H9 (cell line): Measurements from ENCODE around the gene GLYAT. TPM values are rescaled to one million over a fixed set of nuclear protein-coding genes. Genes with fewer than 3 reads are reported as not detected.

Experiments used
- DNase-seq: peaks from one replicate; pipeline ENCODE4 v3.0.0-alpha.2; 2017
- H2AFZ ChIP-seq: one replicate; pipeline ENCODE4 v1.6.1; 2013; ENCODE audit warnings: mild to moderate bottlenecking, low read length, control low read depth, moderate library complexity
- H2AK5ac ChIP-seq: 2 replicates; pipeline ENCODE4 v1.6.1; 2013; ENCODE audit warnings: low read length, control low read depth, mixed read lengths; ENCODE audit not compliant: insufficient read length
- H2BK120ac ChIP-seq: one replicate; pipeline ENCODE4 v1.6.1; 2013; ENCODE audit warnings: low read depth, mild to moderate bottlenecking, low read length, control low read depth, inconsistent platforms; ENCODE audit not compliant: poor library complexity, severe bottlenecking
- H2BK12ac ChIP-seq: 2 replicates; pipeline ENCODE4 v1.6.1; 2013; ENCODE audit warnings: low read length, control low read depth, mixed read lengths, low read depth; ENCODE audit not compliant: insufficient read length
- H2BK15ac ChIP-seq: 2 replicates; pipeline ENCODE4 v1.6.1; 2013; ENCODE audit warnings: low read depth, low read length, control low read depth
- H2BK20ac ChIP-seq: one replicate; pipeline ENCODE4 v1.6.1; 2013; ENCODE audit warnings: low read depth, mild to moderate bottlenecking, low read length, control low read depth, inconsistent platforms; ENCODE audit not compliant: poor library complexity, severe bottlenecking
- H2BK5ac ChIP-seq: 2 replicates; pipeline ENCODE4 v1.6.1; 2013; ENCODE audit warnings: low read length, control low read depth, mixed read lengths; ENCODE audit not compliant: insufficient read length
- H3K14ac ChIP-seq: 2 replicates; pipeline ENCODE4 v1.6.1; 2013; ENCODE audit warnings: low read length, control low read depth; ENCODE audit not compliant: insufficient read depth
- H3K18ac ChIP-seq: 2 replicates; pipeline ENCODE4 v1.6.1; 2013; ENCODE audit warnings: low read depth, mild to moderate bottlenecking, mixed read lengths, low read length, control low read depth; ENCODE audit not compliant: insufficient read length
- H3K23ac ChIP-seq: 2 replicates; pipeline ENCODE4 v1.6.1; 2013; ENCODE audit warnings: low read length, control low read depth, mixed read lengths, low read depth; ENCODE audit not compliant: insufficient read length
- H3K23me2 ChIP-seq: 2 replicates; pipeline ENCODE4 v1.6.1; 2013; ENCODE audit warnings: low read depth, mild to moderate bottlenecking, mixed read lengths, low read length, control low read depth; ENCODE audit not compliant: insufficient read length, poor library complexity, severe bottlenecking
- H3K27ac ChIP-seq: 2 replicates; pipeline ENCODE4 v1.5.1; 2013; ENCODE audit warnings: low read length, control low read depth, mixed read lengths, low read depth; ENCODE audit not compliant: insufficient read length
- H3K27me3 ChIP-seq: 2 replicates; pipeline ENCODE4 v1.6.1; 2013; ENCODE audit warnings: low read length, control low read depth, inconsistent platforms; ENCODE audit not compliant: insufficient read depth
- H3K4ac ChIP-seq: 2 replicates; pipeline ENCODE4 v1.6.1; 2013; ENCODE audit warnings: low read depth, mild to moderate bottlenecking, control low read depth, inconsistent platforms, low read length, moderate library complexity
- H3K4me1 ChIP-seq: 2 replicates; pipeline ENCODE4 v1.6.1; 2013; ENCODE audit warnings: low read length, control low read depth, inconsistent platforms; ENCODE audit not compliant: insufficient read depth
- H3K4me2 ChIP-seq: 2 replicates; pipeline ENCODE4 v1.6.1; 2013; ENCODE audit warnings: low read length, control low read depth, mixed read lengths; ENCODE audit not compliant: insufficient read length, insufficient read depth
- H3K56ac ChIP-seq: 2 replicates; pipeline ENCODE4 v1.6.1; 2013; ENCODE audit warnings: low read depth, mild to moderate bottlenecking, mixed read lengths, low read length, control low read depth; ENCODE audit not compliant: insufficient read length
- H3K79me1 ChIP-seq: 2 replicates; pipeline ENCODE4 v1.6.1; 2013; ENCODE audit warnings: low read depth, mild to moderate bottlenecking, moderate library complexity, low read length, control low read depth, inconsistent platforms; ENCODE audit not compliant: insufficient read depth, poor library complexity, severe bottlenecking
- H3K79me2 ChIP-seq: 2 replicates; pipeline ENCODE4 v1.6.1; 2013; ENCODE audit warnings: low read length, control low read depth, inconsistent platforms; ENCODE audit not compliant: insufficient read depth
- H3K9ac ChIP-seq: 2 replicates; pipeline ENCODE4 v1.6.1; 2013; ENCODE audit warnings: low read length, control low read depth, mixed read lengths; ENCODE audit not compliant: insufficient read length; ENCODE audit errors: extremely low read depth
- H3K9me3 ChIP-seq: one replicate; pipeline ENCODE4 v1.6.1; 2013; ENCODE audit warnings: low read depth, low read length, inconsistent platforms; ENCODE audit not compliant: control insufficient read depth
- H3T11ph ChIP-seq: one replicate; pipeline ENCODE4 v1.6.1; 2013; ENCODE audit warnings: mild to moderate bottlenecking, low read length, control low read depth, inconsistent platforms
- H4K20me1 ChIP-seq: one replicate; pipeline ENCODE4 v1.6.1; 2013; ENCODE audit not compliant: control insufficient read depth, insufficient read length, insufficient read depth
- H4K5ac ChIP-seq: 2 replicates; pipeline ENCODE4 v1.6.1; 2013; ENCODE audit warnings: low read depth, mild to moderate bottlenecking, mixed read lengths, low read length, control low read depth; ENCODE audit not compliant: insufficient read length
- H4K8ac ChIP-seq: replicated peaks from 2 replicates; pipeline ENCODE4 v1.6.1; 2013; ENCODE audit warnings: low read length, control low read depth, mixed read lengths, low read depth; ENCODE audit not compliant: insufficient read length
- H4K91ac ChIP-seq: 2 replicates; pipeline ENCODE4 v1.6.1; 2013; ENCODE audit warnings: low read depth, mild to moderate bottlenecking, moderate library complexity, mixed read lengths, low read length, control low read depth; ENCODE audit not compliant: insufficient read length
- H3K27ac Mint-ChIP-seq, 3 experiments: 2 replicates in 2 of 3; 3 replicates in 1 of 3; pipeline ENCODE4 v1.8.0; 2020 to 2021; ENCODE audit warnings: mixed read lengths in 3 of 3, mild to moderate bottlenecking in 1 of 3, moderate library complexity in 1 of 3
- H3K27me3 Mint-ChIP-seq: 2 replicates; pipeline ENCODE4 v1.8.0; 2021; ENCODE audit warnings: low read depth, mild to moderate bottlenecking, moderate library complexity, mixed read lengths
- H3K36me3 Mint-ChIP-seq, 3 experiments: 2 replicates in 2 of 3; 3 replicates in 1 of 3; pipeline ENCODE4 v1.8.0; 2020 to 2021; ENCODE audit warnings: low read depth in 3 of 3, mixed read lengths in 3 of 3; ENCODE audit not compliant: insufficient read depth in 1 of 3
- H3K4me1 Mint-ChIP-seq, 2 experiments: 2 replicates each; pipeline ENCODE4 v1.8.0; 2020; ENCODE audit warnings: mixed read lengths in 2 of 2
- H3K4me3 Mint-ChIP-seq, 2 experiments: 2 replicates in 1 of 2; 3 replicates in 1 of 2; pipeline ENCODE4 v1.8.0; 2020 to 2021; ENCODE audit warnings: mild to moderate bottlenecking in 2 of 2, mixed read lengths in 2 of 2, moderate library complexity in 1 of 2
- H3K9me3 Mint-ChIP-seq, 2 experiments: 2 replicates in 1 of 2; 3 replicates in 1 of 2; pipeline ENCODE4 v1.8.0; 2020; ENCODE audit warnings: mild to moderate bottlenecking in 2 of 2, mixed read lengths in 2 of 2, moderate library complexity in 1 of 2
- WGBS: extraction: QIAGEN DNeasy Blood & Tissue Kit; methylation state at CpG from one replicate; pipeline ENCODE4 v1.1.7; 2013; ENCODE audit warnings: missing lambda C conversion rate, low lambda C conversion rate, mixed read lengths; ENCODE audit not compliant: insufficient read length; ENCODE audit errors: extremely low coverage; 5-methylcytosine and 5-hydroxymethylcytosine counted together
- total RNA-seq: library from RNA; stranded (reverse); gene quantifications from 2 replicates; pipeline ENCODE4 v1.2.1, GENCODE V29; 2021
- TF ChIP-seq, protein P1 (sequence below): fragments of 200-600 bp; sonication (generic); conservative IDR thresholded peaks from 3 replicates; pipeline ENCODE4 v1.8.0; 2021; ENCODE audit warnings: antibody characterized with exemption, mild to moderate bottlenecking

Gene GLYAT
- total RNA-seq, 1 experiment from 2014 or later = not detected

DNA sequence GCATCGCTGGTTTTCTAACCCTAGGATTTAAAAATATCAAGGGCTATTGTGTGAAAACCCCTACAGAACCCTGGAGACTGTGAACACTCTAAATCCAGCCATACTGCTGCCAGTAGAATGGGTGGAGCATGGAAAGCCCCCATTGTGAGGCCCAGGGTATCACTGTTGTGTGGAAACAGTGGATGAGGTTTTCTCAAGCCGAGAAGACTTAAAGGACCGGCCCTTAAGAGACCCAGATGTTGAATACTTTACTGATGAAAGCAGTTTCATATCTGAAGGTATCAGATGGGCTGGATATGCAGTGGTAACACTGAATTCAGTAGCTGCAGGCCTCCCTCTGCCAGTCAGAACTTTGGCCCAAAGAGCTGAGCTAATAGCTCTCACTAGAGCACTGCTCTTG lies 41.6 kb upstream of the GLYAT start:
- TF ChIP-seq, protein P1, sequence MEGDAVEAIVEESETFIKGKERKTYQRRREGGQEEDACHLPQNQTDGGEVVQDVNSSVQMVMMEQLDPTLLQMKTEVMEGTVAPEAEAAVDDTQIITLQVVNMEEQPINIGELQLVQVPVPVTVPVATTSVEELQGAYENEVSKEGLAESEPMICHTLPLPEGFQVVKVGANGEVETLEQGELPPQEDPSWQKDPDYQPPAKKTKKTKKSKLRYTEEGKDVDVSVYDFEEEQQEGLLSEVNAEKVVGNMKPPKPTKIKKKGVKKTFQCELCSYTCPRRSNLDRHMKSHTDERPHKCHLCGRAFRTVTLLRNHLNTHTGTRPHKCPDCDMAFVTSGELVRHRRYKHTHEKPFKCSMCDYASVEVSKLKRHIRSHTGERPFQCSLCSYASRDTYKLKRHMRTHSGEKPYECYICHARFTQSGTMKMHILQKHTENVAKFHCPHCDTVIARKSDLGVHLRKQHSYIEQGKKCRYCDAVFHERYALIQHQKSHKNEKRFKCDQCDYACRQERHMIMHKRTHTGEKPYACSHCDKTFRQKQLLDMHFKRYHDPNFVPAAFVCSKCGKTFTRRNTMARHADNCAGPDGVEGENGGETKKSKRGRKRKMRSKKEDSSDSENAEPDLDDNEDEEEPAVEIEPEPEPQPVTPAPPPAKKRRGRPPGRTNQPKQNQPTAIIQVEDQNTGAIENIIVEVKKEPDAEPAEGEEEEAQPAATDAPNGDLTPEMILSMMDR = no peak
- Histone ChIP-seq H2BK20ac (no peak overlapping the region), H3K9ac (no peak overlapping the region), H2BK12ac (no peak overlapping the region), H3K23me2 (no peaks in the 10 kb centered on the region), H3K23ac (no peak overlapping the region), H3K79me1 (no peaks in the 10 kb centered on the region), H3T11ph (no peak overlapping the region), H4K20me1 (no peaks in the 10 kb centered on the region), H2BK5ac (no peak overlapping the region), H2BK120ac (no peak overlapping the region), H3K4me1 (no peaks in the 10 kb centered on the region), H3K27me3 (no peaks in the 10 kb centered on the region), H2AK5ac (no peak overlapping the region), H3K27ac (no peak overlapping the region), H2BK15ac (no peak overlapping the region), H3K9me3 (peaks cover 37% of the 10 kb centered on the region), H4K91ac (no peak overlapping the region), H4K8ac (no peak overlapping the region), H4K5ac (no peak overlapping the region), H3K18ac (no peak overlapping the region), H3K4me2 (no peak overlapping the region), H3K4ac (no peak overlapping the region), H3K79me2 (no peaks in the 10 kb centered on the region), H3K56ac (no peak overlapping the region), H2AFZ (no peak overlapping the region), H3K14ac (no peak overlapping the region)
- WGBS = no CpG with 5 or more reads among the region's 3 CpGs
- H3K27ac Mint-ChIP-seq = no peak overlapping the region
- no peak for DNase-seq
- H3K27me3 Mint-ChIP-seq = no peaks in the 10 kb centered on the region; the same call in none of the 2 replicates
- peaks cover 83 to 92% of the 10 kb centered on the region in 2 experiments for H3K9me3 Mint-ChIP-seq
- H3K4me3 Mint-ChIP-seq = no peak overlapping the region
- no peaks in the 10 kb centered on the region for H3K4me1 Mint-ChIP-seq
- peaks cover 0 to 32% (median 9%) of the 10 kb centered on the region in 3 experiments; a peak in 5 of 7 replicates for H3K36me3 Mint-ChIP-seq
